HepG2 (cell line): ENCODE results near the gene ANKRD34C. TPM values are rescaled to one million over a fixed set of nuclear protein-coding genes. Genes with fewer than 3 reads are reported as not detected.

Experiments used
- ARNTL ChIP-seq: sonication (generic); formaldehyde crosslinking; IDR thresholded peaks from 2 replicates; pipeline ENCODE4 v1.4.0; 2020; ENCODE audit warnings: mild to moderate bottlenecking, missing genetic modification reagents
- ATRX ChIP-seq: sonication (generic); formaldehyde crosslinking; IDR thresholded peaks from 2 replicates; pipeline ENCODE4 v1.4.0; 2020; ENCODE audit warnings: missing genetic modification reagents, borderline replicate concordance
- DR1 ChIP-seq: sonication (generic); formaldehyde crosslinking; IDR thresholded peaks from 2 replicates; pipeline ENCODE4 v1.8.0; 2021; ENCODE audit warnings: mild to moderate bottlenecking, missing genetic modification reagents, inconsistent platforms
- HOXA3 ChIP-seq: sonication (generic); formaldehyde crosslinking; IDR thresholded peaks from 2 replicates; pipeline ENCODE4 v1.5.0; 2020; ENCODE audit warnings: missing genetic modification reagents
- KAT7 ChIP-seq: IDR thresholded peaks from 2 replicates; pipeline ENCODE4 v1.6.1; 2018; ENCODE audit warnings: borderline replicate concordance, missing compliant biosample characterization
- PRPF4 ChIP-seq: fragments of 200-400 bp; formaldehyde crosslinking; IDR thresholded peaks from 2 replicates; pipeline ENCODE4 v1.6.1; 2016; ENCODE audit warnings: low read length, low read depth; ENCODE audit not compliant: poor library complexity, severe bottlenecking
- RFXAP ChIP-seq: sonication (generic); formaldehyde crosslinking; IDR thresholded peaks from 2 replicates; pipeline ENCODE4 v1.4.0; 2020; ENCODE audit warnings: missing genetic modification reagents, borderline replicate concordance
- ZNF224 ChIP-seq: sonication (generic); formaldehyde crosslinking; IDR thresholded peaks from 2 replicates; pipeline ENCODE4 v1.5.0; 2020; ENCODE audit warnings: mild to moderate bottlenecking, missing genetic modification reagents
- ZNF30 ChIP-seq: sonication (generic); formaldehyde crosslinking; IDR thresholded peaks from 2 replicates; pipeline ENCODE4 v1.5.0; 2020; ENCODE audit warnings: mild to moderate bottlenecking, missing genetic modification reagents
- ZZZ3 ChIP-seq: sonication (generic); formaldehyde crosslinking; IDR thresholded peaks from 2 replicates; pipeline ENCODE4 v1.4.0; 2020; ENCODE audit warnings: missing genetic modification reagents, mild to moderate bottlenecking, borderline replicate concordance
- polyA plus RNA-seq, 8 experiments: library from polyadenylated mRNA; depleted of rRNA in 3 of 8; stranded (reverse) in 7 of 8; unstranded in 1 of 8; fragments of >200 nt; fragmentation: Illumina TruSeq in 4 of 8; extraction: Trizol in 4 of 8; gene quantifications; 2 replicates each; pipeline versions ENCODE4 v1.2.1 to v1.2.3, GENCODE V29; 2011 to 2016; ENCODE audit warnings: low read depth in 4 of 8, missing spikeins in 1 of 8, mixed read lengths in 1 of 8; ENCODE audit not compliant: insufficient read depth in 1 of 8
- total RNA-seq, 5 experiments: library from RNA; depleted of rRNA; stranded (reverse); fragments of >200 nt; fragmentation: Illumina TruSeq; extraction: Trizol; gene quantifications; 2 replicates each; pipeline ENCODE4 v1.2.3, GENCODE V29; 2016; ENCODE audit warnings: low read depth in 1 of 5
- TF ChIP-seq, protein P1 (sequence below): sonication (generic); formaldehyde crosslinking; IDR thresholded peaks from 2 replicates; pipeline ENCODE4 v1.4.0; 2020; ENCODE audit warnings: mild to moderate bottlenecking, missing genetic modification reagents
- TF ChIP-seq, protein P2 (sequence below), 2 experiments: fragments of 450-650 bp in 1 of 2; sonication (generic) in 1 of 2; formaldehyde crosslinking in 1 of 2; IDR thresholded peaks; 2 replicates each; pipeline versions ENCODE4 v1.6.1 to v1.8.0; 2016 to 2022; ENCODE audit warnings: antibody characterized with exemption in 1 of 2, mild to moderate bottlenecking in 1 of 2, missing genetic modification reagents in 1 of 2
- TF ChIP-seq, protein P3 (sequence below): sonication (generic); formaldehyde crosslinking; IDR thresholded peaks from 2 replicates; pipeline ENCODE4 v1.4.0; 2020; ENCODE audit warnings: missing genetic modification reagents; ENCODE audit errors: not compliant biosample characterization

ANKRD34C gene
- total and polyA plus RNA-seq, 2 of the 13 experiments (the other 11 are each of a cell fraction or from before 2014, with no cell fraction given), result not detected

DNA sequence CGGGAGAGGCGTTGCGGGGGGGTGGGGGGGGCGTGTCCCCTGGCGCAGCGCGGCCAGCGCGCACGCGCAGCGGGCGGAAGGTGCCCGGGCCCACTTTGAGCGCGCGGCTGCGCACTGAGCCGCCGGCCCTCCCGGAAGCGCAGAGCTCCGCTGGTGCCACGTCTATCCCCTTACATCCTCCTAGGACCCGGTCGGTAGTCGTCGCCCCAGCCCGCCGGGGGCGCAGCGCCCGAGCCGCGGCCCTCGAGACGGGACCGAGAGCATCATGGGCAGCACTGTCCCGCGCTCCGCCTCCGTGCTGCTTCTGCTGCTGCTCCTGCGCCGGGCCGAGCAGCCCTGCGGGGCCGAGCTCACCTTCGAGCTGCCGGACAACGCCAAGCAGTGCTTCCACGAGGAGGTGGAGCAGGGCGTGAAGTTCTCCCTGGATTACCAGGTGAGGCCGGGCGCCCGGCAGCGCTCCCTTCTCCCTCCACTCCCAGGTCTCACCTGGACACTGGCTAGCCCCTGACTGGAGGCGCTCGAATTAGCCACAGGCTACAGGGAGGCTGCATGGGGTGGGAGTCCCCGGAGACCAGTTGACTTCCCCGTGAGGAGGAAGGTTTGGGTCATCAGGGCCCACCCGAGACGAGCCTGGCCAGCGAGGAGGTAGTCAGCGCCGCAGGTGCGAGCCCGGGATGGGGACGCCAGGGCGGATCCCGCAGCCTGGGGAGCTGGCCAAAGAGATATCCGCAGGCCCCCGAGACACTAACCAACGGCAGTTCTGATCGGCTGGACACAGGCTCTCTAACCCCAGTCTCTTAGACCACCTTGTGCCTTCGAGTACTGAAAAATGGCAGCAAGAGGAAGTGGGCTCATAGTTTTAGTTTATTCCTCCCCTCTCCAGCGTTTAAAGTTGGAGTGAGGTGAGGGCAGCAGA is 28.7 kb downstream of the ANKRD34C start, which contains the start of gene TMED3 (continued):
- TF ChIP-seq, protein P1, sequence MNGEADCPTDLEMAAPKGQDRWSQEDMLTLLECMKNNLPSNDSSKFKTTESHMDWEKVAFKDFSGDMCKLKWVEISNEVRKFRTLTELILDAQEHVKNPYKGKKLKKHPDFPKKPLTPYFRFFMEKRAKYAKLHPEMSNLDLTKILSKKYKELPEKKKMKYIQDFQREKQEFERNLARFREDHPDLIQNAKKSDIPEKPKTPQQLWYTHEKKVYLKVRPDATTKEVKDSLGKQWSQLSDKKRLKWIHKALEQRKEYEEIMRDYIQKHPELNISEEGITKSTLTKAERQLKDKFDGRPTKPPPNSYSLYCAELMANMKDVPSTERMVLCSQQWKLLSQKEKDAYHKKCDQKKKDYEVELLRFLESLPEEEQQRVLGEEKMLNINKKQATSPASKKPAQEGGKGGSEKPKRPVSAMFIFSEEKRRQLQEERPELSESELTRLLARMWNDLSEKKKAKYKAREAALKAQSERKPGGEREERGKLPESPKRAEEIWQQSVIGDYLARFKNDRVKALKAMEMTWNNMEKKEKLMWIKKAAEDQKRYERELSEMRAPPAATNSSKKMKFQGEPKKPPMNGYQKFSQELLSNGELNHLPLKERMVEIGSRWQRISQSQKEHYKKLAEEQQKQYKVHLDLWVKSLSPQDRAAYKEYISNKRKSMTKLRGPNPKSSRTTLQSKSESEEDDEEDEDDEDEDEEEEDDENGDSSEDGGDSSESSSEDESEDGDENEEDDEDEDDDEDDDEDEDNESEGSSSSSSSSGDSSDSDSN (CRISPR knock-in tag), result peak; percentile 100
- no peak for TF ChIP-seq PRPF4
- TF ChIP-seq ATRX (CRISPR knock-in tag), result no peak
- 0 out of 2 replicates have a peak, but pooled peaks have one; percentile 15 for TF ChIP-seq DR1 (CRISPR knock-in tag)
- TF ChIP-seq ZNF30, result no peak
- TF ChIP-seq RFXAP (CRISPR knock-in tag), result peak; percentile 81; the same call in 1 of the 2 replicates
- TF ChIP-seq HOXA3 (CRISPR knock-in tag), result peak; percentile 67
- TF ChIP-seq, protein P2, sequence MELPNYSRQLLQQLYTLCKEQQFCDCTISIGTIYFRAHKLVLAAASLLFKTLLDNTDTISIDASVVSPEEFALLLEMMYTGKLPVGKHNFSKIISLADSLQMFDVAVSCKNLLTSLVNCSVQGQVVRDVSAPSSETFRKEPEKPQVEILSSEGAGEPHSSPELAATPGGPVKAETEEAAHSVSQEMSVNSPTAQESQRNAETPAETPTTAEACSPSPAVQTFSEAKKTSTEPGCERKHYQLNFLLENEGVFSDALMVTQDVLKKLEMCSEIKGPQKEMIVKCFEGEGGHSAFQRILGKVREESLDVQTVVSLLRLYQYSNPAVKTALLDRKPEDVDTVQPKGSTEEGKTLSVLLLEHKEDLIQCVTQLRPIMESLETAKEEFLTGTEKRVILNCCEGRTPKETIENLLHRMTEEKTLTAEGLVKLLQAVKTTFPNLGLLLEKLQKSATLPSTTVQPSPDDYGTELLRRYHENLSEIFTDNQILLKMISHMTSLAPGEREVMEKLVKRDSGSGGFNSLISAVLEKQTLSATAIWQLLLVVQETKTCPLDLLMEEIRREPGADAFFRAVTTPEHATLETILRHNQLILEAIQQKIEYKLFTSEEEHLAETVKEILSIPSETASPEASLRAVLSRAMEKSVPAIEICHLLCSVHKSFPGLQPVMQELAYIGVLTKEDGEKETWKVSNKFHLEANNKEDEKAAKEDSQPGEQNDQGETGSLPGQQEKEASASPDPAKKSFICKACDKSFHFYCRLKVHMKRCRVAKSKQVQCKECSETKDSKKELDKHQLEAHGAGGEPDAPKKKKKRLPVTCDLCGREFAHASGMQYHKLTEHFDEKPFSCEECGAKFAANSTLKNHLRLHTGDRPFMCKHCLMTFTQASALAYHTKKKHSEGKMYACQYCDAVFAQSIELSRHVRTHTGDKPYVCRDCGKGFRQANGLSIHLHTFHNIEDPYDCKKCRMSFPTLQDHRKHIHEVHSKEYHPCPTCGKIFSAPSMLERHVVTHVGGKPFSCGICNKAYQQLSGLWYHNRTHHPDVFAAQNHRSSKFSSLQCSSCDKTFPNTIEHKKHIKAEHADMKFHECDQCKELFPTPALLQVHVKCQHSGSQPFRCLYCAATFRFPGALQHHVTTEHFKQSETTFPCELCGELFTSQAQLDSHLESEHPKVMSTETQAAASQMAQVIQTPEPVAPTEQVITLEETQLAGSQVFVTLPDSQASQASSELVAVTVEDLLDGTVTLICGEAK (IDR thresholded peaks at IDR 0.05), result no peak
- TF ChIP-seq, protein P2 (CRISPR knock-in tag; IDR thresholded peaks at IDR 0.05), result peak; percentile 82; the same call in 1 of the 2 replicates
- TF ChIP-seq, protein P3, sequence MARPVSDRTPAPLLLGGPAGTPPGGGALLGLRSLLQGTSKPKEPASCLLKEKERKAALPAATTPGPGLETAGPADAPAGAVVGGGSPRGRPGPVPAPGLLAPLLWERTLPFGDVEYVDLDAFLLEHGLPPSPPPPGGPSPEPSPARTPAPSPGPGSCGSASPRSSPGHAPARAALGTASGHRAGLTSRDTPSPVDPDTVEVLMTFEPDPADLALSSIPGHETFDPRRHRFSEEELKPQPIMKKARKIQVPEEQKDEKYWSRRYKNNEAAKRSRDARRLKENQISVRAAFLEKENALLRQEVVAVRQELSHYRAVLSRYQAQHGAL (CRISPR knock-in tag), result peak; percentile 61
- TF ChIP-seq KAT7 (CRISPR knock-in tag), result peak; percentile 91
- TF ChIP-seq ARNTL (CRISPR knock-in tag), result 0 out of 2 replicates have a peak, but pooled peaks have one; percentile 44
- TF ChIP-seq ZNF224 (CRISPR knock-in tag), result no peak
- TF ChIP-seq ZZZ3 (CRISPR knock-in tag), result peak; percentile 88; the same call in 1 of the 2 replicates
